ENCODE data around the gene NTRK2. TPM values are rescaled to one million over a fixed set of nuclear protein-coding genes. Genes with fewer than 3 reads are reported as not detected.

Gene NTRK2
- total RNA-seq, 4 donors from 2014 or later = 1.1 to 7.3 (median 1.5) TPM

- DNase-seq = no peak
- TF ChIP-seq CTCF (IDR thresholded peaks at IDR 0.05 in 4 of 5, conservative IDR thresholded peaks at IDR 0.05 in 1 of 5) (no peak), POLR2A (IDR thresholded peaks at IDR 0.05) (no peak)
- in situ Hi-C loops (cut with MboI; ENCODE audit: low sequenced_read_pairs in 4 of 4) (no loop called here), intact Hi-C loops (cut with DNase I; ENCODE audit: low total_unique reads) (no loop called here)
- Histone ChIP-seq H3K36me3 (no peaks in the 10 kb centered on the region), H3K27me3 (no peaks in the 10 kb centered on the region), H3K27ac (no peak overlapping the region), H3K4me1 (no peaks in the 10 kb centered on the region), H3K4me3 (no peak overlapping the region), H3K9me3 (no peaks in the 10 kb centered on the region)
- ATAC-seq = no peak
Observed at GRCh38 chr9:85053206-85053786, 383.8 kb downstream of the NTRK2 start.

GRCh38 chr9:85054017-85054416, 384.5 kb downstream of the NTRK2 start:
- no peaks in the 10 kb centered on the region for H3K36me3 ChIP-seq
- no peak overlapping the region for H3K27ac ChIP-seq
- TF ChIP-seq POLR2A (IDR thresholded peaks at IDR 0.05) = no peak
- TF ChIP-seq CTCF (IDR thresholded peaks at IDR 0.05 in 4 of 5, conservative IDR thresholded peaks at IDR 0.05 in 1 of 5) = no peak
- intact Hi-C loops (cut with DNase I; ENCODE audit: low total_unique reads) (no loop called here), in situ Hi-C loops (cut with MboI; ENCODE audit: low sequenced_read_pairs in 4 of 4) (no loop called here)
- no peak for DNase-seq
- H3K4me3 ChIP-seq = no peak overlapping the region
- no peak for ATAC-seq
- no peaks in the 10 kb centered on the region for H3K4me1 ChIP-seq
- H3K27me3 ChIP-seq = no peaks in the 10 kb centered on the region
- H3K9me3 ChIP-seq = no peaks in the 10 kb centered on the region

- TF ChIP-seq POLR2A (IDR thresholded peaks at IDR 0.05) = no peak
- no peak for TF ChIP-seq CTCF (IDR thresholded peaks at IDR 0.05 in 4 of 5, conservative IDR thresholded peaks at IDR 0.05 in 1 of 5)
- no peak for DNase-seq
- intact Hi-C loops (cut with DNase I; ENCODE audit: low total_unique reads) (no loop called here), in situ Hi-C loops (cut with MboI; ENCODE audit: low sequenced_read_pairs in 4 of 4) (no loop called here)
- H3K27me3 ChIP-seq = no peaks in the 10 kb centered on the region
- no peak overlapping the region for H3K4me3 ChIP-seq
- H3K4me1 ChIP-seq = no peaks in the 10 kb centered on the region
- H3K27ac ChIP-seq = no peak overlapping the region
- ATAC-seq = no peak
- H3K9me3 ChIP-seq = no peaks in the 10 kb centered on the region
- H3K36me3 ChIP-seq = no peaks in the 10 kb centered on the region
Observed at GRCh38 chr9:85055506-85056202, 386.1 kb downstream of the NTRK2 start.

- in situ Hi-C loops (cut with MboI; ENCODE audit: low sequenced_read_pairs in 4 of 4) = no loop called here
- no peaks in the 10 kb centered on the region for H3K36me3 ChIP-seq
Observed at GRCh38 chr9:85056203-85056572, 386.7 kb downstream of the NTRK2 start.

More at GRCh38 chr9:85056203-85056572, 386.7 kb downstream of the NTRK2 start:
- ATAC-seq (no peak), DNase-seq (no peak)
- no peaks in the 10 kb centered on the region for H3K27me3 ChIP-seq
- TF ChIP-seq POLR2A (IDR thresholded peaks at IDR 0.05) = no peak
- TF ChIP-seq CTCF (IDR thresholded peaks at IDR 0.05 in 4 of 5, conservative IDR thresholded peaks at IDR 0.05 in 1 of 5) = no peak
- no peak overlapping the region for H3K4me3 ChIP-seq
- H3K27ac ChIP-seq = no peak overlapping the region
- H3K9me3 ChIP-seq = no peaks in the 10 kb centered on the region
- intact Hi-C loops (cut with DNase I; ENCODE audit: low total_unique reads) = no loop called here
- no peaks in the 10 kb centered on the region for H3K4me1 ChIP-seq
